K562 (cell line): Measurements from ENCODE around the gene SPATA20. TPM values are rescaled to one million over a fixed set of nuclear protein-coding genes. Genes with fewer than 3 reads are reported as not detected.

ENCODE experiments used
- ATAC-seq: fragments of 200-7000 bp; cut with Tn5 transposase; 3 replicates; pipeline ENCODE4 v1.9.1; 2020; ENCODE audit warnings: moderate library complexity
- BruUV-seq: library from RNA; stranded (reverse); fragments of 400-500 nt; replicated peaks from 2 replicates; lab custom pipeline; 2021; lab: Mats Ljungman, UMichigan
- CTCF ChIA-PET: fragments of 300-600 bp; formaldehyde crosslinking; extraction: SDS; loops from one replicate; lab custom pipeline; 2021; ENCODE audit warnings: low intra/inter-chr PET ratio; lab: Yijun Ruan, JAX
- POLR2A ChIA-PET: fragments of 300-600, 350-650 bp; sonication (Branson Sonifier 250); formaldehyde crosslinking; extraction: SDS; loops from one replicate; lab custom pipeline; 2021; ENCODE audit warnings: antibody characterized with exemption, inconsistent platforms; lab: Yijun Ruan, JAX
- DNase-seq, 4 experiments: peaks; one replicate each; pipeline versions ENCODE4 v3.0.0 to v3.0.0-alpha.2; 2011 to 2018; ENCODE audit warnings: low spot score in 3 of 4, mixed read lengths in 3 of 4; ENCODE audit errors: extremely low read depth in 1 of 4
- FAIRE-seq: peaks from 2 replicates; lab custom pipeline; 2011; peaks lifted over from hg19 to GRCh38; lab: Jason Lieb, UNC
- H2AFZ ChIP-seq: 2 replicates; pipeline ENCODE4 v1.6.0; 2011; ENCODE audit warnings: low read depth, low read length, control low read depth, inconsistent platforms
- H3K27ac ChIP-seq: fragments of 200-600 bp; 3 replicates; pipeline ENCODE4 v1.8.0; 2011; ENCODE audit warnings: low read depth, mild to moderate bottlenecking, control low read depth, inconsistent platforms, low read length, moderate library complexity, mixed read lengths; ENCODE audit errors: extremely low read depth
- H3K27me3 ChIP-seq, 2 experiments: fragments of 300-600 bp in 1 of 2; 2 replicates in 1 of 2; 3 replicates in 1 of 2; pipeline versions ENCODE4 v1.6.0 to v1.8.0; 2011; ENCODE audit warnings: inconsistent platforms in 2 of 2, low read length in 2 of 2, mild to moderate bottlenecking in 1 of 2, mixed read lengths in 1 of 2, moderate library complexity in 1 of 2; ENCODE audit not compliant: control insufficient read depth in 2 of 2, insufficient read depth in 2 of 2
- H3K36me3 ChIP-seq: fragments of 300-600 bp; 3 replicates; pipeline ENCODE4 v1.8.0; 2011; ENCODE audit warnings: mild to moderate bottlenecking, low read length, inconsistent platforms; ENCODE audit not compliant: control insufficient read depth, insufficient read depth
- H3K4me1 ChIP-seq, 2 experiments: fragments of 200-600 bp in 1 of 2; replicated peaks in 1 of 2; 2 replicates in 1 of 2; 3 replicates in 1 of 2; pipeline versions ENCODE4 v1.5.1 to v1.8.0; 2011; ENCODE audit warnings: inconsistent platforms in 2 of 2, low read length in 2 of 2, mild to moderate bottlenecking in 1 of 2, mixed read lengths in 1 of 2, moderate library complexity in 1 of 2; ENCODE audit not compliant: control insufficient read depth in 2 of 2, insufficient read depth in 2 of 2
- H3K4me2 ChIP-seq: 2 replicates; pipeline ENCODE4 v1.6.1; 2011; ENCODE audit warnings: low read length, control low read depth, inconsistent platforms, mixed read lengths; ENCODE audit not compliant: insufficient read depth
- H3K4me3 ChIP-seq: fragments of 200-600 bp; sonication (generic), shearing (Covaris generic); 2 replicates; pipeline ENCODE4 v1.5.1; 2016; ENCODE audit warnings: control low read depth, inconsistent platforms
- H3K79me2 ChIP-seq: fragments of 200-600 bp; 3 replicates; pipeline ENCODE4 v1.8.0; 2011; ENCODE audit warnings: low read length, inconsistent platforms; ENCODE audit not compliant: control insufficient read depth, insufficient read depth
- H3K9ac ChIP-seq, 2 experiments: 2 replicates each; pipeline versions ENCODE4 v1.6.0 to v1.6.1; 2011; ENCODE audit warnings: low read depth in 2 of 2, low read length in 2 of 2, control low read depth in 1 of 2, inconsistent platforms in 1 of 2, mild to moderate bottlenecking in 1 of 2, mixed read lengths in 1 of 2; ENCODE audit not compliant: insufficient read depth in 1 of 2
- H3K9me1 ChIP-seq: one replicate; pipeline ENCODE4 v1.6.0; 2011; ENCODE audit warnings: inconsistent platforms, mild to moderate bottlenecking, low read length, moderate library complexity; ENCODE audit not compliant: control insufficient read depth, insufficient read depth
- H3K9me3 ChIP-seq: replicated peaks from 2 replicates; pipeline ENCODE4 v1.5.1; 2011; ENCODE audit warnings: low read depth, low read length, inconsistent platforms; ENCODE audit not compliant: control insufficient read depth, insufficient read depth
- H4K20me1 ChIP-seq: replicated peaks from 2 replicates; pipeline ENCODE4 v1.6.1; 2011; ENCODE audit warnings: low read length, inconsistent platforms, mixed read lengths; ENCODE audit not compliant: control insufficient read depth, insufficient read depth
- DACH1 ChIP-seq: fragments of 450-650 bp; IDR thresholded peaks from 2 replicates; pipeline ENCODE4 v1.6.1; 2018; ENCODE audit not compliant: partially characterized antibody
- E2F4 ChIP-seq: sonication (generic); formaldehyde crosslinking; IDR thresholded peaks from 2 replicates; pipeline ENCODE4 v1.8.0; 2022; ENCODE audit warnings: mild to moderate bottlenecking, low read depth, missing genetic modification reagents
- MGA ChIP-seq: fragments of 450-650 bp; IDR thresholded peaks from 2 replicates; pipeline ENCODE4 v1.6.1; 2016; ENCODE audit warnings: mild to moderate bottlenecking, moderate library complexity
- POLR2AphosphoS5 ChIP-seq: IDR thresholded peaks from 2 replicates; pipeline ENCODE4 v1.6.1; 2011; ENCODE audit warnings: mild to moderate bottlenecking, low read depth, low read length, moderate library complexity; ENCODE audit not compliant: control insufficient read depth, insufficient read depth
- ZBTB26 ChIP-seq: fragments of 450-650 bp; formaldehyde crosslinking; IDR thresholded peaks from 2 replicates; pipeline ENCODE4 v1.4.0; 2022; ENCODE audit warnings: missing genetic modification characterization
- WGBS: fragments of 100-300 bp; shearing (Covaris generic); methylation state at CpG from one replicate; pipeline ENCODE4 v1.1.6; 2016; ENCODE audit warnings: low coverage, mixed read lengths; ENCODE audit not compliant: insufficient coverage; ENCODE audit errors: missing lambda C conversion rate; 5-methylcytosine and 5-hydroxymethylcytosine counted together
- in situ Hi-C: fragments of 300-500 bp; cut with MboI; formaldehyde crosslinking; loops from 4 replicates; pipeline ENCODE4 v1.15.0; 2018; ENCODE audit warnings: inconsistent platforms, mixed read lengths
- intact Hi-C: fragments of 100-400 bp; cut with micrococcal nuclease; formaldehyde crosslinking; loops from 2 replicates; pipeline ENCODE4 v1.14.2; 2022
- polyA plus RNA-seq, 8 experiments: library from polyadenylated mRNA; depleted of rRNA in 4 of 8; stranded (reverse) in 5 of 8; unstranded in 3 of 8; fragments of >200 nt; fragmentation: Nextera tagmentation in 2 of 8; fragmentation: Illumina TruSeq in 1 of 8; extraction: Ambion mirVana in 2 of 8; extraction: Trizol in 1 of 8; gene quantifications; 2 replicates each; pipeline versions ENCODE4 v1.2.1 to v1.2.3, GENCODE V29; 2011 to 2014; ENCODE audit warnings: inconsistent platforms in 1 of 8, missing spikeins in 1 of 8
- total RNA-seq, 7 experiments: library from RNA; depleted of rRNA in 6 of 7; stranded (reverse); fragments of >200 nt in 6 of 7; fragmentation: Illumina TruSeq in 2 of 7; extraction: Trizol in 2 of 7; gene quantifications; 2 replicates each; pipeline versions ENCODE4 v1.2.1 to v1.2.3, GENCODE V29; 2011 to 2021; ENCODE audit warnings: low replicate concordance in 1 of 7

The SPATA20 gene
- total and polyA plus RNA-seq, 9 of the 15 experiments (the other 6 are each of a cell fraction or from before 2014, with no cell fraction given): 0.08 to 4.0 (median 1.5) TPM

GRCh38 chr17:50523208-50523607, 23.8 kb upstream of the SPATA20 start:
- Histone ChIP-seq H3K9me3 (no peaks in the 10 kb centered on the region), H3K79me2 (no peaks in the 10 kb centered on the region), H3K27ac (no peak overlapping the region), H3K4me3 (no peak overlapping the region), H3K9me1 (no peaks in the 10 kb centered on the region), H3K9ac (no peak overlapping the region), H2AFZ (no peak overlapping the region), H3K27me3 (peaks cover 8 to 52% of the 10 kb centered on the region in 2 experiments; a peak in 3 of 5 replicates), H3K4me1 (peaks cover 0 to 4% of the 10 kb centered on the region in 2 experiments; a peak in 1 of 5 replicates), H3K4me2 (no peak overlapping the region), H4K20me1 (no peaks in the 10 kb centered on the region), H3K36me3 (no peaks in the 10 kb centered on the region)
- no peak for FAIRE-seq
- ChIA-PET POLR2A (no interaction called here), CTCF (no interaction called here)
- intact Hi-C loops: no loop called here
- in situ Hi-C loops: no loop called here
- no peak for ATAC-seq
- no TSS peak for BruUV-seq
- 17% methylated on average over 2 of the region's 2 CpGs for WGBS
- no peak for DNase-seq
- TF ChIP-seq POLR2AphosphoS5 (no peak), ZBTB26 (CRISPR knock-in tag) (no peak), MGA (no peak), E2F4 (no peak), DACH1 (no peak)
